HG02610 (cell line): ENCODE measurements around the gene TBCB.
"Not testable (repeated sequence)": the region's sequence is repeated elsewhere in the genome, so short reads cannot be mapped to it uniquely, and the experiment has no call there.

Source experiments
- ATAC-seq: cut with Tn5 transposase; IDR thresholded peaks from one replicate; pipeline ENCODE4 v1.9.1; 2021; ENCODE audit warnings: mild to moderate bottlenecking, moderate library complexity; ENCODE audit not compliant: unreplicated experiment

The TBCB gene

DNA sequence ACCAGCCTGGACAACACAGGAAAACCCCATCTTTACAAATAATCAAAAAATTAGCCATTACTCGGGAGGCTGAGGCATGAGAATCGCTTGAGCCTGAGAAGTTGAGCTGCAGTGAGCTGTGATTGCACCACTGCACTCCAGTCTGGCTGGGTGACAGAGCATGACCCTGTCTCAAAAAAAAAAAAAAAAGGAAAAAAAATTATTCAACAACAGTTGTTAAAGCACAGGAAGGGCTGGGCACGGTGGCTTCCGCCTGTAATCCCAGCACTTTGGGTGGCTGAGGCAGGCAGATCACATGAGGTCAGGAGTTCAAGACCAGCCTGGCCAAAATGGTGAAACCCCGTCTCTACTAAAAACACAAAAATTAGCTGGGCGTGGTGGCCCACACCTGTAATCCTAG, 16.0 kb downstream of the TBCB start:
- not testable (repeated sequence) for ATAC-seq

DNA sequence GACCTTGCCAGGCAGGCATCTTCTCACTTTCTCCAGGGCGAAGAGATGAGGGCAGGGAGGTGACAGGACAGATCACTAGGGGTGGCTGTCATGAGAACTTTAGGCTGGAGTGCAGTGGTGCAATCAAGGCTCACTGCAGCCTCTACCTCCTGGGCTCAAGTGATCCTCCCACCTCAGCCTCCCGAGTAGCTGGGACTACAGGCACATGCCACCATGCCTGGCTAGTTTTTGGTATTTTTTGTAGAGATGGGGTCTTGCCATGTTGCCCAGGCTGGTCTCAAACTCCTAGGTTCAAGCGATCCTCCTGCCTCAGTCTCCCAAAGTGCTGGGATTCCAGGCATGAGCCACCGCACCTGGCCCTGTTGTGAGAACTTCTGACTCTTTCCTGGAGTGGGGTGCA, 19.6 kb downstream of the TBCB start:
- ATAC-seq: not testable (repeated sequence)

DNA sequence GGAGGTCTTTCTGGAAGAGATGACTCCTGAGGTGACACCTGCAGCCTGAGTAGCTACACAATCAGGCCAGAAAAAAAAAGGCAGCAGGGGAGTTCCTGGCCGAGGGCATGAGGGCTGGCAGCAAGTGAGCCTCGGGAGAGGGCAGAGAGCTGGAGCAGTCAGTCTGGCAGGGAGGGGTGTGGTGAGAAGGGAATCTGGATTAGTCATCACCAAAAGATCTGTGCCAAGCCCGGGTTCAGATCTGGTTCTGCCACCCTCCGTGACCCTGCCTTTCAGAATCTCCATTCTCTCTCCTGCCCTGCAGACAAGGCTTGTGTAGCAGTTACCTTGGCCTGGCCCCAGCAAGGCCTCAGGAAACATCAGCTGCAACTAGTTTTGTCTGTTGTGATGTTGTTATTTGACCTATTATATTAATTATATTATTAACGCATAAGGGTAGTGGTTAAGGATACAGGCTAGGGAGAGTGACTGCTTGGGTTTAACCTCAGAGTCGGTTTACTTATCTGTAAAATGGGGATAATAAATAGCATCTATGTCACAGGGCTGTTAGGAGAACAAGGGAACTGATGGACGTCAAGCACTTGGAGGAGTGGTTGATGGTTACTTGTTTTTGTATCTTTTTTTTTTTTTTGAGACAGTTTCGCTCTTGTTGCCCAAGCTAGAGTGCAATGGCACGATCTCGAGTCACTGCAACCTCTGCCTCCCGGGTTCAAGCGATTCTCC, 21.9 kb downstream of the TBCB start:
- ATAC-seq: no peak

DNA sequence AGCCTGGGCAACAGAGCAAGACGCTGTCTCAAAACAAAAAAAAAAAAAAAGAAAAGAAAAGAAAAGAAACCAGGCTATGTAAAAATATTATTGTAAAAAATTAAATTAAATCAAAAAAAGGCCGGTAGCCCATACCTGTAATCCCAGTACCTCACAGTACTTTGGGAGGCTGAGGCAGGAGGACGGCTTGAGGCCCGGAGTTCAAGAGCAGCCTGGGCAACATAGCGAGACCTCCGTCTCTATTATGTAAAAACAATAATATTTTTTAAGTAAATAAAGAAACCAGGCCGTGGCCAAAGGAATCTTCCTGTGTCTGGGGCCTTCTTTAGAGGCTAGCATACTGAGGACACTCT, 23.8 kb downstream of the TBCB start:
- no peak for ATAC-seq

DNA sequence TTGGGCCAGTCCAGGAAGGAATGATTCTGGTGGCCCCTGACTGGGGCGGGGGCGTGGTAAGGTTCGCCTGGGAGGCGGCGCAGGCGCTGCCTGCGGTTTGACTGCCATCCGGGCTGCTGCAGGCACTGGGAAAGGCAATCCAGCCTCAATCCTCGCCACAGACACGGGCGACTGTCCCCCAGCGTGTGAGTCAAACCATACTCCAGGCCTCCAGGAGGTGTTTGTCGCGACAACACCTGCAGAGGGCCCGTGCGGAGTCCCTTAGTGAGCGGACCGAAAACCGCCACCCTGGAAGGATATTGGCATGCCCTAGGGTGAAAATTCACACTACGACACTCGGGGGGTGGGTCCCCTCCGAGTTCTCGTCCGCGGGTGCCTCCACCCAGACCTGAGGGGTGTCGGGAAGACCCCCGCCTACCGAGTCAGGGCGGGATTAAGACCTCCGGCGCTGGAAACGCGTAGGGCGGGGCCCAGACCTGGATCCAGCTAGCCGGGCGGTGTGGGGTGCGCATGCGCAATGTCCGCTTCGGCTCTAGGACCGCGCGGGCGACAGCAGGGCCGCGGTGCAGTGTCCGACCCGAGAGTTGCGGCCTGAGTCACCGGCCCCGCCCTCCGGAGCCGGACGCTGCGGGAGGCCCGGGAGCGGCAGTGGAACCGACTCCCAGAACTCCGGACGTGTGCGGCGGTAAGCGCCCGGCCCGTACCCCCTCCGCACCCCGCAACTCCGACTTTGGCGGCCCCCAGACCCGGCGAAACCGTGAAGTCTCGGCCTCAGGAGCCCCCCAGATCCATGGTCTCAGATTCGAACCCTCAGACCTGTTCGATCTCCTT, 24.4 kb downstream of the TBCB start, which contains the start of gene CAPNS1:
Gene CAPNS1 (plus strand): TSS at position 594 of the 831 bp plus-strand sequence. CDS start 946 bp downstream, outside the sequence.
- ATAC-seq: peak; percentile 80

DNA sequence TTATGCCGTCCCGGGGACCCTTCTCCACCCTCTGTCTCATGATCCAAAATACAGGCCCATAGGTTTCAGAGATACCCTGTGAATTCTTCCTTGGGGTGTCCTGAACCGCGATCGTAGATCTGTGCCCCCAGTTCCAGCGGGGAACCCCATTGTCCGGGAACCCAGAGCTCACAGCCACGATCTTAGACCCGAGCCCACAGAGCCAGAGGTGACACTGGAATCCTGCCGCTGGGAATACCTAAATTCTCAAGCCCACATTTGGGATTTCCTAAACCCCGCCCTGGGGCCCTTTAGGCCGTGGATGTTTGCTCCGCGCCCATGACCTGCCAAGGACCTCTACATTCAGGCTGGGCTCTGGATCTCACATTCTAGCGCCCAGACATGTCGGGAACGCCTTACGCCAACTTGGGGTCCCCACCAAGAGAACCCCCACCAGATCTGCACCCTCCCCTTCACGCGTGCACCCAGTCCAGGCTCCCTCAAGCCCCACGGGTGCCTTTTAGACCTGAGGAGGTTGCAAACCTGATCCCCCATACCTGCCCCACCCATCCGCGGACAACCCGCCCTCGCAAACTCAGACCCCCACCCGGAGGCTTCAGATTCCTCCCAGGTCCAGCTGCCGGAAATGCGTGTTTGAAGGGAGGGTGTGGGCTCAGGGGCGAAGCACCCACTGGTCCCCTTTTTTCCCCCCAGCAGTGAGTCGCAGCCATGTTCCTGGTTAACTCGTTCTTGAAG, 25.2 kb downstream of the TBCB start:
- no peak for ATAC-seq

DNA sequence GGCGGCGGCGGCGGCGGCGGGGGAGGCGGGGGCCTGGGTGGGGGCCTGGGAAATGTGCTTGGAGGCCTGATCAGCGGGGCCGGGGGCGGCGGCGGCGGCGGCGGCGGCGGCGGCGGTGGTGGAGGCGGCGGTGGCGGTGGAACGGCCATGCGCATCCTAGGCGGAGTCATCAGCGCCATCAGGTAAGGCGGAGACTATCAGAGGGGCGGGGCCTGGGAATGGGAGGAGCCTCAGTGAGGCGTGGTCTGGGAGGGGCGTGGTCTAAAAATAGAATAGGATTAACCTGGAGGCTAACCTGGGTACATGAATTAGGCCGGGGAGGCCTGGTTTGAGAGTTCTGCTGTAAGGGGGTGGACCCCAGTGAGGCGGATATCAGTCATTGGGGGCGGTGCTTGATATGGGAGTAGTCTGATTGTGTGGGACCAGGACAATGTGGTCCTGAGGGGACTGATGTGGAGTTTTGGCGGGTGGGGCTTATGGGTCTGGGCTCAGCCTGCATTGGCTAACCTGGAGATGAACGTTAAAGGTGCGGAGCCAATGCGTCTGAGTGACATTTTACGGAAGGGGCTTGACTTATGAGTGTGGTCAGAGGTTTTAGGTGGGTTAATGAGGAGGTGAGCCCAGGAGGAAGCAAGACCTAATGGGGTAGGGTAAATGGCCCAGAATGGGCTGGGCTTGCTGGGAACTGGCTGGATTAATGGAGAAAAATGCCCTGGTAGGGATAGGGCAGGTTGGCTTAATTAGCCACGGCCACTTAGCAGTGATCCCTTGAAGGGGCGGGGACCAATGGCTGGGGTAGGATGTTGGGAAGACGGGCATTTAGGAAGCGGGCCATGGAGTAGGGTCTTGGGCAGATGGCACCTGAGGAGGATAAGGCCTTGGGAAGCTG, 26.0 kb downstream of the TBCB start:
- ATAC-seq: peak; percentile 35

DNA sequence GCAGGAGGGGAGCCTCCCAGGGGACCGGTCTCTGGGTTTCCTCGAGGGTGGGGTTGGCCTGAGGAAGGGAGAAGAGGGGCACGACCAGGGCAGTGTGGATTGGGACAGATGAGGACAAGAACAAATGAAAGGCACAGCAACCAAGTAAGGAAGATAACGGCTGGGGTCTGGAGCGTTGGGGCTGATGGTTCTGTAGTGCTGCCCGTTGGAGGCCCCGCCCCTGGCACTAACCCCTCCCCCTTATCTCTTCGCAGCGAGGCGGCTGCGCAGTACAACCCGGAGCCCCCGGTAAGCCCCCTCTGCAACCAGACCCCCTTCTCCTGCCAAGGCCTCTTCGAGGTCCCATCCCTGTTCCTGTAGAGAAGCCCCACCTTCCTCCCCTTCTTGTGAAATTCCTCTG, 26.8 kb downstream of the TBCB start:
- ATAC-seq: no peak

DNA sequence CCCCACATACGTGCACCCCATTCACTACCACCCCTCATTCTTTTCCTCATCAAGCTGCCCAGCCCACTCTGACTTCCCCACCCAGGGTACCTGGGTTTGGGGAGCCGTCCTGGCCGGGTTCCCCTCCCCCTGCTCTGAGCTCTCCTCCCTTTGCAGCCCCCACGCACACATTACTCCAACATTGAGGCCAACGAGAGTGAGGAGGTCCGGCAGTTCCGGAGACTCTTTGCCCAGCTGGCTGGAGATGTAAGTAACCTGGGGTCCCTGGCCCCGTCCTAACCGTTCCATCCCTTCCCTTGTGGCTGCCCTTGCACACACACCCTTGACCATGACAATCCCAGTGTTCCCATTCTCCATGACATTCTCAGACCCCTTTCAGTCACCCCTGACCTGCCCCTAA, 27.2 kb downstream of the TBCB start:
- no peak for ATAC-seq

DNA sequence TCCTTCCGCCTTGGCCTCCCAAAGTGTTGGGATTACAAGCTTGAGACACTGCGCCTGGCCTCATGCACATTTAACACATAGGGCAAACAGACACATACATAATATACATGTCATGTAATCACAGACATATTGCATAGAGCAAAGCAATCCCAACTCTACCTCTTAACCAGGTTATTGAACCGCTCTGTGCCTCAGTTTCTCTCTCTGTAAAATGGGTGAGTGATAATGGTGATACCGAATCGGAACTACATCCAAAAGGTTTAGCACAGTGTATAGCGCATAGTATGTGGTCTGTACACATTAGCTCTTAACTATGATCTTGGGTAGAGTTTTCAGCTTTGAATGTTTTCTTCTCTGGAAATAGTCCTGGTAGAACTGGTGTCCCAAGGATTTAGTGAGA, 29.4 kb downstream of the TBCB start:
- no peak for ATAC-seq

DNA sequence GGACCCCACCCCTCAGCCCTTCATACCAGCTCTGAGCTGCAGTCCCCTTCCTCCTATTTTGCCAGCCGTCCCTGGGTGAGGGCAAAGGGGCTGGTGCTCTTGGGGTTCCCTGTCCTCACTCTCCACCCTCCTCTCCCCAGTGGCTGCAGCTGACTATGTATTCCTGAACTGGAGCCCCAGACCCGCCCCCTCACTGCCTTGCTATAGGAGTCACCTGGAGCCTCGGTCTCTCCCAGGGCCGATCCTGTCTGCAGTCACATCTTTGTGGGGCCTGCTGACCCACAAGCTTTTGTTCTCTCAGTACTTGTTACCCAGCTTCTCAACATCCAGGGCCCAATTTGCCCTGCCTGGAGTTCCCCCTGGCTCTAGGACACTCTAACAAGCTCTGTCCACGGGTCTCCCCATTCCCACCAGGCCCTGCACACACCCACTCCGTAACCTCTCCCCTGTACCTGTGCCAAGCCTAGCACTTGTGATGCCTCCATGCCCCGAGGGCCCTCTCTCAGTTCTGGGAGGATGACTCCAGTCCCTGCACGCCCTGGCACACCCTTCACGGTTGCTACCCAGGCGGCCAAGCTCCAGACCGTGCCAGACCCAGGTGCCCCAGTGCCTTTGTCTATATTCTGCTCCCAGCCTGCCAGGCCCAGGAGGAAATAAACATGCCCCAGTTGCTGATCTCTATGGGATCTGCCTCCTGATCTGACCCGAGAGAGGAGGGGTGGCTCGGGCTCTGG, 34.6 kb downstream of the TBCB start:
- ATAC-seq: no peak

DNA sequence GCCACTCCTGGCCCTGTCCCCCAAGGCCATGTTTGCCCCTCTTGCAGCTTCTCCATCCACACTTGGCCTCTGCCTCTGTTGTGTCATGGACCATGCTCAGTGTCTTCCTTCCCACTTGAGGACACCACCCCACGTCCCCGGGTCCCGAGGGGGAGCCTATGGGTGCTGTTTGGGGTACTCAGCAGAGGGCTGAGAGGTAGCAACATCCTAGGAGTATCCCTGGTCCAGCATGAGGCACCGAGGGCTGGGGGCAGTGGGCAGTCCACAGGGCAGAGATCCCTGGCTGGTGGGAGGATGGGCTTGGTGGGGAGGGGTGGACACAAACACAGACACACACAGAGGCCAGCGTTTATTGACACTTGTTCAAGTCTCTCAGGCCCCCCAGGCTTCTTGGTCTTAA, 35.3 kb downstream of the TBCB start:
- ATAC-seq: no peak

DNA sequence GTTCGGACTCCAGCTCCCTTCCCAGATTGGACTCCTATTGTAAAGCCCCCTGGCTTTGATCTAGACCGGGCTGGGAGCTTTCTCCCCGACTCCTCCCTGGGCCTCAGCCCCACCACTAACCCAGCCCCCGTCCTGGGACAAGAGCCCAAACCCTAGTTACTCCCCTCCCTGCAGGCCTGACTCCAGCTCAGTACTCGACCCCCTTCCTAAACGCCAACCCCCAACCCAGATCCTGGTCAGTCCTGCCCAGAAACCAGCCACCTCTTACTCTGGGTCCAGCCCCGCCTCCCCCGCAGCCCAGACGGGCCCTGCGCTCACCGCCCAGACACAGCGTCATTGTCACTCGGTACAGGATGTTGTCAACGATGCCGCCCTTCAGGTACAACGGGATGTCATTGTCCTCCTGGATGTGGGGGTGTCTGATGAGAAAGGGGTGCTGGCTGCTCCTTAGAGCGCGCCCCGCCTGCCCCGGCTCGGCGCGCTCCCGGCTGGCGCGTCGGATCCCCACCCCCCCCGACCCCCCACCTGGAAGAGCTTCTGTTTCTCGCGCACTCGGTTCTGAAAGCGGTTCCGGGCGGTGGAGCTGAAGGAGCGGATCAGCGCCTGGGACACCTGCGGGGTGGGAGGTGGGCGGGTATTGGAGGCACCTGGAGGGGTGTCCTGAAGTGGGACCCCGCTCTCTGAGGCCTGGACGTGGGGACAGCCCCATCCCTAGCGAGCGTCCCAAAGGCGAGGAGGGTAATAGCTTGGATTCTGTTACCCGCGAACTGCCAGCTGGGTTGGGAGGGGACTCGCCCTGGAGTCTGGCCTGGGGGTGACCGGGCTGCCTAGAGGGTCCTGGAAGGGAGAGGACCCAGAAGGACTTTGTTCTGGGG, 36.1 kb downstream of the TBCB start:
- ATAC-seq: no peak

DNA sequence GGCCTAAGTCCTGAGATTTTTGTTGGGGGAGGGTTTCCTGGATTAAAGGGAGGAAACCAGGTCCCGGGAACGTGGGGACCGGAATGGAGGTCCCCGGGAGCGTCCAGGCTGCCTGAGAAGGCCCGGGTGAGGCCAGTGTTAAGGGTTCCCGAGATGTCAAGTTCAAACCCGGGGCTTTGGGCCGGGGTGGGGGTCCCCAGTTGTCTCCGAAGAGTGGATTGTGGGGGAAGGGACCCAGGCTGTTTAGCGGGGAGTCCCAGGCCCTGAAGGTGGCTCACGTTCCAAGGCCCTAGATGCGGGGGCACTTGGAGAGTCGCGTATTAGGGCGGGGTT, 36.7 kb downstream of the TBCB start:
- no peak for ATAC-seq

DNA sequence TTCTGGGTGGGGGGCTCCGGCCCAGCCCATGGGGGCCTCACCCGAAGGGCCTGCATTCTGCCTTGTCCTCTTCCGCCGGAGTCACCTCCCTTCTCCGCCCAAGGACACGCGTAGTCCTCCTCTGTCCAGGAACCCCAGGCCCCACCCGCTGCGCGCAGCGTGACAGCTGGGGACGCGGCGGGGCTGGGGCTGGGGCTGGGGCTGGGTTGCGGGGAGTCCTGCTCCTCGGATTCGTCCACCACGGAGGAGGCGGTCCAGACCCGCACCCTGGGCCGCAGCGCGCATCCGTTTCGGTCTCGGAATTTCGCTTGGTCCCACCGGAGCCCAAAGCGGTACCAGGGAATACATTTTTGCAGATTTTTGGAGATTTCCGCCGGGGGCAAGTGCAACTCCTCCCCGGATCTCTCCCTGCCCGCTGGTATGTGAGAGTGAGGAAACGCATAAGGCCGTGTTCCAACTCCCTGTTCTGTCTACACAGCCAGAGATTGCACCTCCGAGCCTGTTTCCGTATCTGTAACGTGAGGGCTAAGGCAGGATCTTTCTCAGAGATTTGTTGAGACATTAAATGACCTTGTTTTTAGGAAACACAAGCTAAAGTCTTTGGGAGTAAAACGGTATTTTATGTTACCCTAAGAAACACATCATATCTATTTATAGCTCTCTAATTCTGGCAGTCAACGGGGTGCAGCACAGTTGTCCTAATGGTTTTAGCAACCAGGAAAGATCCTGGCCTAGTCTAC, 37.3 kb downstream of the TBCB start, which contains the start of gene COX7A1:
Gene COX7A1 (minus strand): TSS at position 96 of the 740 bp plus-strand sequence. CDS start 40 bp downstream, at position 56.
- no peak for ATAC-seq

DNA sequence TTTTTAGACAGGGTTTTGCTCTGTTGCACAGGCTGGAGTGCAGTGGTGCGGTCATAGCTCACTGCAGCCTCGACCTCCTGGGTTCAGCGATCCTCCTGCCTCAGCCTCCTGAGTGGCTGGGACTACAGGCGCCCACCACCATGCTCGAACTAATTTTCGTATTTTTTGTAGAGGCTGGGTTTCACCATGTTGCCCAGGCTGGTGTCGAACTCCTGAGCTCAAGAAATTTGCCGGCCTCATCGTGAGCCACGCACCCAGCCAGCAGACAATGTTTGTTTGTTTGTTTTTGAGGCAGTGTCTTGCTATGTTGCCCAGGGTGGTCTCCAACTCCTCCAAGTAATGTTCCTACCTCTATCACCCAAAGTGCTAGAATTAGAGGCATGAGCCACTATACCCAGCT, 37.9 kb downstream of the TBCB start:
- no peak for ATAC-seq

DNA sequence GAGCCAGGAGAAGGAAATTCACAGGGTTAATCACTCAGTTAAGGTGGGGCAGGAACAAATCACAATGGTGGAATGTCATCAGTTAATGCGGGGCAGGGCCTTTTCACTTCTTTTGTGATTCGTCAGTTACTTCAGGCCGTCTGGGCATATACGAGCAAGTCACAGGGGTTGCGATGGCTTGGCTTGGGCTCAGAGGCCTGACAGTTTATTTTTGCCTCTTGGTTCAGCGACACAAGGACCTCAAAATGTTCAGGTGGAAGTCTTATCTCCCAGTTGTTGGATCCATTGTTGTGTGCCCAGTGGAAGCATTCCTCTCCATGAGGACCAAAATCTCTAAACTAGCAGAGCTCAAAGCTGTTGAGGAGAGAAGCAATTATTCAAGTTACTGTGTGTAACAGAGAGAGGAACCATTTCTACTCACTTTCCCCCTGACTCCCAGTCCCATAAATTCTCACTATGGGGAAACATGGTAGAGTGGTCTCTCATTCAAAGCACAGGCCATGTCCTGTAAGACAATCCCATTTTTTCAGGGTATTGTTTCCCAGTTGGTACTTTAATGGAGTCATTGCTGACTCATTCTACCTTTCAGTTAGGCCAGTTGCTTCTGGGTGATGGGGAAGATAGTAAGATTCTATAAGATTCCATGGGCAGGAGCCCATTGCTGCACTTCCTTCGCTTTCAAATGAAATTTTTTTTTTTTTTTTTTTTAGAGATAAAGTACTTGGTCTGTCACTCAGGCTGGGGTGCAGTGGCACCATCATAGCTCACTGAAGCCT, 45.7 kb downstream of the TBCB start:
- no peak for ATAC-seq

DNA sequence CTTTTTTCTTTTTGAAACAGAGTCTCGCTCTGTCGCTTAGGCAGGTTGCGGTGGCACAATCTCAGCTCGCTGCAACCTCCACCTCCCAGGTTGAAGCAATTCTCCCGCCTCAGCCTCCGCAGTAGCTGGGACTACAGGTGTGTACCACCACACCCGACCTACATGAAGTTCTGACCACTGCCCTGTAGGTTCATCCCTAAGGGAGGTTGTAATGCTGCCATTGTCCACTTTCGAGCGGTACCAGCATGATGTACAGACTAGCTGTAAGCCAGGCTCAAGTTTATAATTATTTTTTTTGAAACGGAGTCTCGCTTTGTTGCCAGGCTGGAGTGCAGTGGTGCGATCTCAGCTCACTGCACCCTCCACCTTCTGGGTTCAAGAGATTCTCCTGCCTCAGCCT, 48.5 kb downstream of the TBCB start:
- no peak for ATAC-seq
